Neural progenitor cell (in vitro differentiated cells): ENCODE data around the gene LYZ.

Source experiments
- CTCF ChIP-seq: fragments of 200-600 bp; sonication (generic); IDR thresholded peaks from 2 replicates; pipeline ENCODE4 v1.5.1; 2017; ENCODE audit warnings: antibody characterized with exemption, mild to moderate bottlenecking
- EZH2 ChIP-seq: fragments of 200-600 bp; sonication (generic); IDR thresholded peaks from 2 replicates; pipeline ENCODE4 v1.6.1; 2017; ENCODE audit warnings: antibody characterized with exemption, mild to moderate bottlenecking, moderate library complexity

- TF ChIP-seq CTCF, result no peak
- no peak for TF ChIP-seq EZH2
Observed at GRCh38 chr12:69331519-69331908, 16.7 kb upstream of the LYZ start.
